ENCODE measurements around the gene ZFP92.
"Not testable (repeated sequence)": the region's sequence is repeated elsewhere in the genome, so short reads cannot be mapped to it uniquely, and the experiment has no call there.

ZFP92 gene

DNA sequence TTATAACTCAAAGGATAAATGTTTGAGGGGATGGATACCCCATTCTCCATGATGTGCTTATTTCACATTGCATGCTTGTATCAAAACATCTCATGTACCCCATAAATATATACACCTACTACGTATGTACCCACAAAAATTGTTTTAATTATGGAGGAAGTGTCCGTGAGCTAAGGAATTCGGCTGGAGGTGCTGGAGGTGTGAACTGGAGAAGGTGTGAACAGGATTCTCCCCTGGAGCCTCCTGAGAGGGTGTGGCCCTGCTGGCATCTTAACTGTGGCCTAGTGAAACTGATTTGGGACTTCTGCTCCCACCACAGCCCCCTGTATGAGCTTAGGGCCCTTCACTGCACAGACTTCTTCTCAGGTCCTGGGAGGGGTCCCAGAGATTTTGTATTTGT lies 33.5 kb upstream of the ZFP92 start:
- no peak overlapping the region for H3K9ac ChIP-seq (ENCODE audit: low read length)
- no peaks in the 10 kb centered on the region for H3K36me3 ChIP-seq (ENCODE audit: insufficient read depth, low read length)
- H3K4me3 ChIP-seq (ENCODE audit: low read depth in 1 of 2, low read length in 2 of 2), result no peak overlapping the region
- peaks cover 0 to 4% of the 10 kb centered on the region in 2 donors for H3K27me3 ChIP-seq (ENCODE audit: control insufficient read depth in 1 of 2, insufficient read depth in 2 of 2, low read length in 2 of 2)
- H3K4me1 ChIP-seq (ENCODE audit: insufficient read depth, low read length), result no peaks in the 10 kb centered on the region
- peaks cover 3% of the 10 kb centered on the region for H3K9me3 ChIP-seq (ENCODE audit: low read length)
- H3K27ac ChIP-seq (ENCODE audit: low read depth, low read length), result no peak overlapping the region

DNA sequence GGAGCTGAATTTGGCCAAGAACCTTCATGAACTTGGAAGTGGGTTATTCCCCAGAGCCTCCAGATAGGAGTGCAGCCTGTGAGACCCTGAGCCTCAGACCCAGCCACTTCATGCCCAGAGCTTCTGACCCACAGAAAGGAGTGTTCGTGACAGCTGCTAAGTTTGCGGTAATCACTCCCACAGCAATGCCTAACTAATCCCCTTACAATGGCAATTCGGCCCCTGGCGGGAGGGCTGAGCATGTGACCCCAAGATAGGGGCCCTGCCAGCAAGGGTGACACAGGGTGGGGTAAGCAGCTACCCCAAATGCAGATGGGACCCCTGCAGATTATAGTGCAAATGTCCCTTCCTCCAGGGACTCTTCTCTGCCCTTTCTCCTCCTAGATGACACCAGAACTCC lies 32.7 kb upstream of the ZFP92 start:
- no peaks in the 10 kb centered on the region for H3K36me3 ChIP-seq (ENCODE audit: insufficient read depth, low read length)
- H3K9ac ChIP-seq (ENCODE audit: low read length), result no peak overlapping the region
- H3K4me1 ChIP-seq (ENCODE audit: insufficient read depth, low read length), result no peaks in the 10 kb centered on the region
- H3K9me3 ChIP-seq (ENCODE audit: low read length), result peaks cover 3% of the 10 kb centered on the region
- H3K4me3 ChIP-seq (ENCODE audit: low read depth in 1 of 2, low read length in 2 of 2), result no peak overlapping the region
- no peak overlapping the region for H3K27ac ChIP-seq (ENCODE audit: low read depth, low read length)
- peaks cover 0 to 4% of the 10 kb centered on the region in 2 donors for H3K27me3 ChIP-seq (ENCODE audit: control insufficient read depth in 1 of 2, insufficient read depth in 2 of 2, low read length in 2 of 2)

DNA sequence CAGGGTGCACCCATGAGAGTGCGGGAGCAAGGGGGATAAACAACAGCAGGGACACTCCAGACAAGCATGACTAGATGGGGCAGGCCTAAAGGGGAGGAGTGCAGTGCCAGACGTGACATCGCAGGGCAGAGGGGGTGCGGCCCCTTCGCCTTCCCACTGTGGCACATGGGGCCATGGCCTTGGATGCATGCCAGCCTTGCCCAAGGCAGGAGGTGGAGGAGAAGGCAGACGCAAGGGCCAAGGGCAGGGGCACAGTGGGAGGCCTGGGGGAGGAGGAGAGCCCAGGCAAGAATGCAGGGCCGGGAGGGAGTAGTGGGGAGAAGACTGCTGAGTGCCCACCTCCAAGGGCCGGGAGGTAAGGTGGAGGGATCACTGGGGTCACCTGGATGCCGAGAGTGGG lies 31.8 kb upstream of the ZFP92 start:
- Histone ChIP-seq H3K9ac (ENCODE audit: low read length) (no peak overlapping the region), H3K36me3 (ENCODE audit: insufficient read depth, low read length) (no peaks in the 10 kb centered on the region), H3K9me3 (ENCODE audit: low read length) (peaks cover 3% of the 10 kb centered on the region), H3K4me3 (ENCODE audit: low read depth in 1 of 2, low read length in 2 of 2) (no peak overlapping the region), H3K27me3 (ENCODE audit: control insufficient read depth in 1 of 2, insufficient read depth in 2 of 2, low read length in 2 of 2) (peaks cover 0 to 4% of the 10 kb centered on the region in 2 donors), H3K4me1 (ENCODE audit: insufficient read depth, low read length) (no peaks in the 10 kb centered on the region), H3K27ac (ENCODE audit: low read depth, low read length) (no peak overlapping the region)

DNA sequence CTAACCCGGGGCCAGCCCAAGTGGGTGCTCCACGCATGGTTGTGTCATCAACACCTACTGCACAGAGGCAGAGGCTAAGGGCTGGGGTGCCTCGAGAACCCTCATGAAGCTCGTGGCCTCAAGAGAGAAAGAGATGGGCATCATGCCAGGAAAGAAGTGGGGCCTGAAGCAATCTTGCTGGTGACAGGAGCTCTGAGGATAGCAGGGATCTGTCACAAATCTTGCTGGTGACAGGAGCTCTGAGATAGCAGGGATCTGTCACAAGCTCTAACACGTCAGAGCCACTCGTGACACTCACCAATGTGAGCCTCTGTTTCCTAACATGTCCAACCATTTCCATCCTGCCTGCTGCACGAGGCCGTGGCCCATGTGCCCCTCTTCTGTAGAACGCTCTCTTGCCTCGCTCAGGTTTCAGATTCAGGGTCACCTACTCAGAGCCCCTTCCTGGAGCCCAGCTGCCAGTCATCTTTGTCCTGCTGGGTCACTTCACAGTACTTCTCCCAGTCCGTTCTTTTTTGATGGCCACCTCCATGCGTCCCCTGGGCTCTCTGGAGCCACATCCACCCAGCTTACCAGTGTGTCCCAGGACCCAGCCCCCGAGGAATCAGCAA lies 31.2 kb upstream of the ZFP92 start:
- H3K9me3 ChIP-seq (ENCODE audit: low read length), result peaks cover 3% of the 10 kb centered on the region
- no peaks in the 10 kb centered on the region for H3K4me1 ChIP-seq (ENCODE audit: insufficient read depth, low read length)
- H3K9ac ChIP-seq (ENCODE audit: low read length), result no peak overlapping the region
- H3K36me3 ChIP-seq (ENCODE audit: insufficient read depth, low read length), result no peaks in the 10 kb centered on the region
- H3K27ac ChIP-seq (ENCODE audit: low read depth, low read length), result no peak overlapping the region
- peaks cover 0 to 4% of the 10 kb centered on the region in 2 donors for H3K27me3 ChIP-seq (ENCODE audit: control insufficient read depth in 1 of 2, insufficient read depth in 2 of 2, low read length in 2 of 2)
- no peak overlapping the region for H3K4me3 ChIP-seq (ENCODE audit: low read depth in 1 of 2, low read length in 2 of 2)

DNA sequence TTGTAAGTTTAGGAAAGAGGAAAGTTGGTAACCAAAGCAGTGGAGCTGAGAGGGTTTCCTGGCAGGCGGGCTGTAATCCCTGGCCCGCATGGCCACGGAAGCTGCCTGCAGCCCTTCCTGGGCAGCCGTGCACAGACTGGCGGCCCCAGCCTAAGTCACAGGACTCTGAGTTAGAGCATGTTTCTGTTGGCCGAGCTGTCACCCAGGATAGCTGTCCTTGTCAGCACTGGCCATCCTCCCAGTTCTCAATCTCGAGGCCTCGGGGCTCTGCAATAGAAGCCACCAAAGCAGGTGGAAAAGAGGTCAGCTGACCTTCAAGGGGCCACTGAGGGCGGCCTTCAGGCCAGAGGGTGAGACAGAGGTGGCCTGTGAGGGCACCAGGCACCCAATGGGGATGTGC lies 30.6 kb upstream of the ZFP92 start:
- Histone ChIP-seq H3K9me3 (ENCODE audit: low read length) (peaks cover 3% of the 10 kb centered on the region), H3K4me1 (ENCODE audit: insufficient read depth, low read length) (no peaks in the 10 kb centered on the region), H3K27me3 (ENCODE audit: control insufficient read depth in 1 of 2, insufficient read depth in 2 of 2, low read length in 2 of 2) (peaks cover 0 to 4% of the 10 kb centered on the region in 2 donors), H3K4me3 (ENCODE audit: low read depth in 1 of 2, low read length in 2 of 2) (no peak overlapping the region), H3K36me3 (ENCODE audit: insufficient read depth, low read length) (no peaks in the 10 kb centered on the region), H3K9ac (ENCODE audit: low read length) (no peak overlapping the region), H3K27ac (ENCODE audit: low read depth, low read length) (no peak overlapping the region)

DNA sequence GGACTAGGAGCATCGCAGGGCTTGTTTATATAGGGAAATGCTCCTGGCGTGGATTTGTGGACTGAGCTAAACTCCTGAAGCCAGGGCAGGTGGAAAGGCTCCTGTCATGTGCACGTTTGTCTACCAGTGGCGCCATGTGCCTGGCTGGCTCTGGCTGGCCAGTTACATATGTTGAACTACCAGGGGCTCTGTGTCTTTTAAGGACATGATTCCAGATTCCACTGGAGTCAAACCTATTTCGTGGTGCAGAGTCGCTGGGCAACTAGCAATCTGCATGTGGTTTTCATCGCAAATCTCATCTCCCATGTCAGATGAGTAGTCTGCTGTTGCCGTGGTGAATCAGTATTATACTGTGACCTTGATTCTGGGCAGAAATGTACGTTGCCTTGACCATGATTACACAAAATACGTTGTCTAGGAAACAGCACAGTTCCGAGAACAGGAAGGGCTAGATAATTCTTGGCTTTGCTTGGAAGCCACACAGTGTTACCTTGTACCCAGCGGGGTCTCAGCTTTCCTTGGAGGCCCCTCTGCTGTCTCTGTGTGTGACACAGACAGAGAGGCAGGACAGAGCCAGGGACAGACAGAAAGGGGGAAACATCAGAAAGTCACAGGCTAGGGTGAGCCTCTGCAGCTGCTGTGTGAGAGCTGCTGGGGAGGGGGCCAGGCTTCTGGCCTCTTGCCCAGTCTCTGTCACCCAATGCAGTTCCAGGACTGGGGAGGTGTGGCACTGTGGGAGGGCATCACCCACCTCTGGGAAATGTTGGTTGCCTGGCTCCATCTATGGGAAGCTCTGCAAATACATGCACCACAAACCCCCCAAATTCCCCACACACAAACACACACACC lies 29.4 kb upstream of the ZFP92 start:
- H3K9me3 ChIP-seq (ENCODE audit: low read length), result peaks cover 3% of the 10 kb centered on the region
- no peak overlapping the region for H3K27ac ChIP-seq (ENCODE audit: low read depth, low read length)
- H3K4me3 ChIP-seq (ENCODE audit: low read depth in 1 of 2, low read length in 2 of 2), result no peak overlapping the region
- no peak overlapping the region for H3K9ac ChIP-seq (ENCODE audit: low read length)
- H3K4me1 ChIP-seq (ENCODE audit: insufficient read depth, low read length), result no peaks in the 10 kb centered on the region
- H3K27me3 ChIP-seq (ENCODE audit: control insufficient read depth in 1 of 2, insufficient read depth in 2 of 2, low read length in 2 of 2), result no peaks in the 10 kb centered on the region
- no peaks in the 10 kb centered on the region for H3K36me3 ChIP-seq (ENCODE audit: insufficient read depth, low read length)

DNA sequence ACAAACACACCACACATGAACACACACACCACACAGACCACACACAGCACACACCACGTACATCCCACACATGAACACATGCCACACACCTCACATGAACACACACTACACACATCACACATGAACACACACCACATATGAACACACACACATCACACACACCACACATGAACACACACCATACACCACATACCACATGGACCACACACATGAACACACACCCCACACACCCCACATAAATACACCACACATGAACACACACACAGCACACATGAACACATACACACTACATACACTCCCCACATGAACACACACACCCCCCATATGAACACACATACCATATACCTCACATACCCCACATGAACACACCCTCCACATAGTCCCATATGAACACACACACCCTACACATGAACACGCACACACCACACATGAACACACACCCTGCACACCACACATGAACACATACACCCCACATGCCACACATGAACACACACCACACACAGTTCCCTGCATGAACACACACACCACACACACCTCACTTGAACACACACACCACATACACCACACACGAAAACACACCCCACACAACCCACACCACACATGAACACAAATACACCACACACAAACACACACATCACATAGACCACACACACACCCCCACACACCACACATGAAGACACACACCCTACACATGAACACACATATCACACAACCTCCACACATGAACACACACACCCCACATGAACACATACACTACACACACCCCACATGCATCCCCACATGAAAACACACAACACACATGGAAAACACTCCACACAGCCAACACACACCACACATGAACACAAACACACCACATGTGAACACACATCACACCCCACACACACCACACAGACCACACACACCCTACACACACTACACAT lies 28.4 kb upstream of the ZFP92 start:
- Histone ChIP-seq H3K36me3 (ENCODE audit: insufficient read depth, low read length) (no peaks in the 10 kb centered on the region), H3K9ac (ENCODE audit: low read length) (no peak overlapping the region), H3K27ac (ENCODE audit: low read depth, low read length) (no peak overlapping the region), H3K4me3 (ENCODE audit: low read depth in 1 of 2, low read length in 2 of 2) (no peak overlapping the region), H3K27me3 (ENCODE audit: control insufficient read depth in 1 of 2, insufficient read depth in 2 of 2, low read length in 2 of 2) (no peaks in the 10 kb centered on the region), H3K9me3 (ENCODE audit: low read length) (peaks cover 3% of the 10 kb centered on the region), H3K4me1 (ENCODE audit: insufficient read depth, low read length) (no peaks in the 10 kb centered on the region)

DNA sequence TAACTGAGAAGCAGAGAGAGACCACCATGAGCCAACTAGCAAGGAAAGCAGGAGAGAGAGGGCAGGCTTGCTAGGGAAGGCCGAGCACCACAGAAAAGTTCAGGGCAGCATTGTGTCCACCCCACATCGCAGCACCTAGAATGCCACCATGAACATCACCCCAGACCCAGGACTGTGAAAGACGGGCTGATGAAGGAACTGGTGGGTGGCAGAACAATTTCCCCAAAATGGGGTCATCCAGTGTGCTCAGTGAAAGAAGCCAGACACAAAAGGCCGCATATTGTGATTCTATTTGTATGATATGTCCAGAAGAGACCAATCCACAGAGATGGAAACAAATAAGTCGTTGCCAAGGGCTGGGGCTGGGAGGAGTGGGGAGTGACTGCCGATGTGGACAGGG lies 26.9 kb upstream of the ZFP92 start:
- Histone ChIP-seq H3K36me3 (ENCODE audit: insufficient read depth, low read length) (no peaks in the 10 kb centered on the region), H3K9ac (ENCODE audit: low read length) (no peak overlapping the region), H3K27me3 (ENCODE audit: control insufficient read depth in 1 of 2, insufficient read depth in 2 of 2, low read length in 2 of 2) (no peaks in the 10 kb centered on the region), H3K4me1 (ENCODE audit: insufficient read depth, low read length) (no peaks in the 10 kb centered on the region), H3K4me3 (ENCODE audit: low read depth in 1 of 2, low read length in 2 of 2) (no peak overlapping the region), H3K9me3 (ENCODE audit: low read length) (no peaks in the 10 kb centered on the region), H3K27ac (ENCODE audit: low read depth, low read length) (no peak overlapping the region)

DNA sequence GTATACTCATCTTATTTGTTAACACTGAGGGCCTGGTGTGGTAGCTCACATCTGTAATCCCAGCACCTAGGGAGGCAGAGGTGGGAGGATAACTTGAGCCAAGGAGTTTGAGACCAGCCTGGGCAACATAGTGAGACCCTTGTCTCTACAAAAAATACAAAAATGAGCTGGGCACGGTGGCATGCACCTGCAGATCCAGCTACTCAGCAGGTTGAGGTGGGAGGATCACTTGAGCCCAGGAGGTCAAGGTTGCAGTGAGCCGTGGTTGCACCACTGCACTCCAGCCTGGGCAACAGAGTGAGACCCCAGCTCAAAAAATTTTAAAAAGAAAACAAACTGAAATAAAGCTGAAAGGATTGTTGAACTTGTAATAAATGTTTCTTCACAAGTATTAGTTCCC lies 26.3 kb upstream of the ZFP92 start:
- H3K4me3 ChIP-seq (ENCODE audit: low read depth in 1 of 2, low read length in 2 of 2); H3K4me1 ChIP-seq (ENCODE audit: insufficient read depth, low read length); H3K9me3 ChIP-seq (ENCODE audit: low read length); H3K9ac ChIP-seq (ENCODE audit: low read length); H3K36me3 ChIP-seq (ENCODE audit: insufficient read depth, low read length); H3K27ac ChIP-seq (ENCODE audit: low read depth, low read length); H3K27me3 ChIP-seq (ENCODE audit: control insufficient read depth in 1 of 2, insufficient read depth in 2 of 2, low read length in 2 of 2): not testable (repeated sequence)

DNA sequence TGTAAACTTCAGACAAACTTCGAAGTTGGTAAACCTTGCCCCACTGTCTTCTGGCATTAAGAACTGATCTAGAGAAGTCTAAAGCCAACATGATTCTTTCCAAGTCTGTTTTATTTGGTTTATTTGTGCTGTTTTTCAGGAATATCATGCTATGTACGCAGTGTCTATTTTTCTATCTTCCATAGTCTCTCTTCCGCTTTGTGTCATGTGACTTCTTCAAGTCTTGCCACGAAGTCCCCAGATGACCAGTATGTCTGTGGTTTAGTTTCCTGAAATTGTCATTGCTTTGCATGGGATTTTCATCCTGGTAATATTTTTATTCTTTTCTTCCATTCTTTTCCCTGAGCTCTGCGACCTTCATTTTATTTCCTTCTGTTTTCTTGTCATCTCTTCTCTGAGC lies 25.2 kb upstream of the ZFP92 start:
- H3K4me1 ChIP-seq (ENCODE audit: insufficient read depth, low read length), result no peaks in the 10 kb centered on the region
- H3K9me3 ChIP-seq (ENCODE audit: low read length), result no peaks in the 10 kb centered on the region
- H3K27ac ChIP-seq (ENCODE audit: low read depth, low read length), result no peak overlapping the region
- H3K27me3 ChIP-seq (ENCODE audit: control insufficient read depth in 1 of 2, insufficient read depth in 2 of 2, low read length in 2 of 2), result no peaks in the 10 kb centered on the region
- H3K4me3 ChIP-seq (ENCODE audit: low read depth in 1 of 2, low read length in 2 of 2), result no peak overlapping the region
- H3K36me3 ChIP-seq (ENCODE audit: insufficient read depth, low read length), result no peaks in the 10 kb centered on the region
- H3K9ac ChIP-seq (ENCODE audit: low read length), result no peak overlapping the region

DNA sequence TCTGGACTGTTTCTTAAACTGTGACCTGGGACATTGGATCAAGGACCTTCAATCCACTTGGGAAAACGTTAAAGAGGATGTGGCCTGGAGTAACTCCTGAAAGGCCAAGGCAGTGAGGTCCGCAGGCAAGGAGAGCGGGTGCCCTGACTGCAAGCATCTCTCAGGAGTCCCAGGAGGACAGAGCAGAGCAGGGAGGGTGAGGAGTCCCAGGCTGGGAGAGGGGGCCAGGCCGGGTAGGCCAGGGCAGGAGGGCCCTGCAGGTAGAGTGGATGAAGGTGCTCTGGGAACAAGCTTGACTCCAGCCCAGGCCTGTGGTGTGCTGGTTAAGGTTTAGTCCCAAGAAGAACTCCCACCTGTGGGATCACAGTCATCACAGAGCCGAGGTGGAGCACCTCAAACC lies 23.9 kb upstream of the ZFP92 start:
- no peak overlapping the region for H3K4me3 ChIP-seq (ENCODE audit: low read depth in 1 of 2, low read length in 2 of 2)
- H3K27ac ChIP-seq (ENCODE audit: low read depth, low read length), result no peak overlapping the region
- no peaks in the 10 kb centered on the region for H3K9me3 ChIP-seq (ENCODE audit: low read length)
- H3K27me3 ChIP-seq (ENCODE audit: control insufficient read depth in 1 of 2, insufficient read depth in 2 of 2, low read length in 2 of 2), result no peaks in the 10 kb centered on the region
- no peak overlapping the region for H3K9ac ChIP-seq (ENCODE audit: low read length)
- no peaks in the 10 kb centered on the region for H3K4me1 ChIP-seq (ENCODE audit: insufficient read depth, low read length)
- H3K36me3 ChIP-seq (ENCODE audit: insufficient read depth, low read length), result no peaks in the 10 kb centered on the region
